GM18873 (cell line): ENCODE results near the gene DNER.
"Not testable (repeated sequence)": the region's sequence is repeated elsewhere in the genome, so short reads cannot be mapped to it uniquely, and the experiment has no call there.

Experiments used
- ATAC-seq: cut with Tn5 transposase; IDR thresholded peaks from one replicate; pipeline ENCODE4 v1.9.1; 2021; ENCODE audit warnings: mild to moderate bottlenecking, moderate library complexity, moderate number of reproducible peaks; ENCODE audit not compliant: unreplicated experiment, low FRiP score

The DNER gene

DNA sequence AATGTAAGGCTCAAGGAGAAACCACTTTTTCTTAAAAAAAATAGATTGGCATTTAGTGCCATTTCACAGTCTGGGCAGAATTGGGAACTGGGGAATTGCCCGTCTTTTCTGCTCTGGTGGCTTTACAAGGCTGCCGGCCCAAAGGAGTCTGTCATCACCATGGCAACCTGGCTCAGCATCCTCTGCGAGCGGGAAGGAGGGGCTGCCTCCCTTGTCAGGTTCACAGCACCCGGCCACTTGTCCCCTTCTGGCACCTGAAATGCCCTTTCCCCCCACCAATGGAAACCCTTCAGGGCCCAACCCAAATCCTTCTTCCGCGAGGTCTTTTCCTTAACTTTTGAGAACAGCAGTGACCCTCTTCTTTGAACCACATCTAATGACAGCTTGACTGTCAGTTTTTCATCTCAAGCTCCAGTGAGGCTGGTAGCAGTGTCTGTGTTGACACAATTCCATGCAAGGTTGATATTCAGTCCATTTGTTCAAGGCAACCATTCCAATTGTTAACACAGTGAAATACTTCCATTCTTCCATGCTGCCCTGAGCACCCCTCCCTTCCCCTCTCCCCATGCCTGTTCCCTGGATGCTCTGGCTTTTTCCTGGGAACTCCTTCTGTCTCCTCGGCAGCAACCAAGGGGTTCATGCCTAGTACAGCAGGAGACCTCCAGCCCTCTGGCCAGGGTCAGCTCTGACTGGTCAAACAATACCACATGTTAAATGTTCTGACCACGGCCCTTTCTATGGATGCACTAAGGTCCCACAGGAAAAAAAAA, 79.6 kb downstream of the DNER start:
- no peak for ATAC-seq

DNA sequence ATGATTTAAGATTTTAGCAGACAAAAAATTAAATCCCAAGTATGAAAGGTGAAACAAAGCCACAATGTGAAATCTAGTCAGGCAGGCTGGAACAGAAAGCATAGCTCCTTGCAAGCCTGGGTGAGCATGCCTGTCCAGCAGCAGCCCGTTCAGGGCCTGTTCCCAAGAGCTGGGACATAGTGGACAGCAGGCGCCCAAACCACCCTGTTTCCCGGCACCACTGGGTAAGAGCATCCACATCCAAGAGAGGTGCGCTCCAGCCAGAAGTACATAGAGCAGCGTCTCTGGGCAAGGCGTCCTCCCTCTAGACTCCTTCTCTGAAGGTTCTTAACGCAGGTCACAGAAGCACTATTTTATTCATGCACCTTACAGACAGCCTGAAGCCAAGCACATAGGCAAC, 80.8 kb downstream of the DNER start:
- no peak for ATAC-seq

DNA sequence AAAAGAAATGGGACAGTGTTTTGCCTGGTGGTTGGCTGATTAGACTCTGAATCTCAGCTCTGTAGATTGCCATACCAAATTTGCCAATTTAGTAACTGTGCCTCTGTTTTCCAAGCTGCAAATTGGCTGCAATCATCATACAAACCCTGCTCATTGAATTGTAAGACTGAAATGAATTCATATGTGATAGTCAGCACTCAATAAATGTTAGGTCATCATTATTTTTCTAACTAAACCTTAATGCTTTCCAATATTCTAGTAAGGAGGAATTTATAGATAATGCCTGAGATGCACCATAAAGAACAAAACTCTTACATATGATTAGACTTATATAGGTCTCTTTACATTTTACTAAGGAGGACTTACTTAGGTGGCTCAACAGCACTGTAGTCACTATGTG, 85.3 kb downstream of the DNER start:
- ATAC-seq, result no peak

DNA sequence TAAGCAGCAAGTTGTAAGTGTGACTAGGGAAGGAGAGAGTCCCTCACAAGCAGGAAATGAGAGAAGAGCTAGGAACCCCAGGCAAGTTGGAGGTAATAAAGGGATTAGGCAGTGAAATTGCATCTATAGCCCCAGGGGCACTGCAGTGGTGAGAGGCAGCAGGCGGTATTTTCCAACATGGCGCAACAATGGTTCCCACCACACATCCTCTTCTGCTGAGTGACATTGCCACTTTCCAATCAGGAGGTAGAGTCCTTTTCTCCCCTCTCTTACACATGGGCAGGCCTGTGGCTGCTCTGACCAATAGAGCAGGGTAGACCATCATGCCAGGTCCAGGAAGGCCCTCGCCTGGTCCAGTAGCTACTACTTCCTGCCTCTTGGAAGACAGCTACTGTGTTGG, 86.6 kb downstream of the DNER start:
- ATAC-seq, result no peak

DNA sequence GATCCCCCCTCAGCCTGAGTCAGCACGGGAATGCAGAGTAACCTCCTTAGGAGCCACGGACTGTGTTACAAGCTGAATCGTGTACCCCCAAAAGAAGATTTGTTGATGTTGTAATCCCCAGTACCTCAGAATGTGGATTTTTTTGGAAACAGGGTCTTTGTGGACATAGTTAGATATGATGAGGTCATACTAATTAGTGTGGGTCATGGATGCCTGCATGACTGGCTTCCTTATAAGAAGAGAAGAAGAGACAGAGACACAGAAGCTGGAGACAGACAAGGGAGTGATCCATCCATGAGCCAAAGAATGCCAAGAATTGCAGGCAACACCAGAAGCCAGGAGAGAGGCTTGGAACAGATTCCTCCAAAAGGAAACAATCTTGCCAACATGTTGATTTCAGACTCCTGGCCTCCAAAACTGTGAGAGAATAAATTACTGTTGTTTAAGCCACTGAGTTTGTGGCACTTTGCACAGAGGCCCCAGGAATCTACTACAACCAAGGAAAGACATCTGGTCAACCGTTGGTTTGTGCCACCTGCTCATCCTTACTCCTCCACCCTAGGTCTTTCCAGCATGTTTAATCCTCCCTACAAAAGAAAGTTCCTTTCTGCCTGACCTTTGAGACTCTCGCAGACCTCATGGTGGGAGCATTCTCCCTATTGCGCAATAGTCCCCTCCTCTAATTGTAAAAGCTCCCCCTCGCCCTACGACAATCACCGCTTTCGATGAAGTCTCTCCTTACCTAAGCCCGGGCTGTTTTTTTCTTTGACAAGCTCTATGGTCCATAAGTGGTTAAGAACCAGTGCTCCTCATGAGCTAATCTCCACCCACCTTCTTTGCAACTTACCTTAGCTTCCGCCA, 91.6 kb downstream of the DNER start:
- no peak for ATAC-seq

DNA sequence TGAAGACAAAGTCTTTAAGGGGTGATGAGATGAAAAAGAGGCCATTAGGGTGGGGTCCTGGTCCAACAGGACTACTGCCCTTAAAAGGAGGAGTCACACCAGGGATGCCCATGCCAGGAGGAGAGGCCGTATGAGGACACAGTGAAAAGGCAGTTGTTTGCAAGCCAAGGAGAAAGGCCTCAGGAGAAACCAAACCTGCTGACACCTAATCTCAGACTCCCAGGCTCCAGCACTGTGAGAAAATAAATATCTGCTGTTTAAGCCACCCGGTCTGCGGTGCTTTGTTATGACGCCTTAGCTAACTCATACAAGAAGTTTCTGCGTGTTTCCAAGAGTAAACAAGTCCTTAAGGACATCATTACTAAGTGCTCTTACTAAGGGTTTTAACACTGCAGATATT, 93.6 kb downstream of the DNER start:
- ATAC-seq, result no peak

DNA sequence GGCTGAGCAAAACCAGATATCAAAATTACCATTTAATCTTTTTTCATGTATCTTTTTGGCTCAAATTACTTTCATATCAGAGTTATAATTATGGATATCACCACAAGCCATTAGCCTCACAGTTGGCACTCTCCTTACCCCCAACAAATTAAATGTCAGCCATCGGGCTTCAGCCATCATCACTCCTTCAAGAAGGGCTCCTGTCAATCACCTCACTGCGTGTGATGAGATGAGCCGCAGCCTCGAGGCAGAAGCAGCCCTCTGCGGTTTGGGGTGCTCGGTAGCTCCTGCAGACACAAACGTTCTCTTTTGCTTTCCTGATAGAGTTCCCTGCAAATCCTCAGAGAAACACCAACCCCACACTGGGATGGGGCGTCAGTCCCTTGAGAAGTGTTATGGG, 94.1 kb downstream of the DNER start:
- ATAC-seq, result no peak

DNA sequence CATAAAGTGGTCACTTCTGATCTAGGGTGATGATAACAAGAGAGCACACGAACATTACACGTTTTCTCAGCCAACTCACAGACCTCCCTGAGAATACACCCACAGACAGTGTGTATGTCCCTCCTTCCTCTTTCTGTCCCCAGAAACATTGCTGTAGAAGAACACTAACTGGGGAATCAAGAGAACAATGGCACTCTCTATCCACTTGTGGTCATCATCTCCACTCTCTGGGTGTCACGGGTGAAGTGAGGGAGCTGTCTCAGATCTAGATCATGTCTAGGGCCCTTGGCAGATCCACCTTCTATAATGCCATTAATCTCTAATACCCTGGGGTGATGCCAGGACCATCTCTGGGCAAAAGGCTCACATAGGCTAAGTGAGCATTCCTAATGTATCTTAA, 97.9 kb downstream of the DNER start:
- ATAC-seq, result no peak

DNA sequence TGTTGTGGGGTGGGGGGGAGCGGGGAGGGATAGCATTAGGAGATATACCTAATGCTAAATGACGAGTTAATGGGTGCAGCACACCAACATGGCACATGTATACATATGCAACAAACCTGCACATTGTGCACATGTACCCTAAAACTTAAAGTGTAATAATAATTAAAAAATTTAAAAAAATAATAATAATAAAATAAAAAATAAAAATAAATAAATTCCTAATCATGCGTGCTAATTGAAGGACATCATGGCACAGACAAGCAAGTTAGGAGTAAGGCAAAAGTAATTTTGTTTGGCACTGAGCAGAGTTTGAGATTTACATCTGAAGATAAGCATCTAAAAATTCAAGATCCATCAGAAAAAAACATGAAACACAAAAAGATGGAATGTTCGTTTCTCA, 100.3 kb downstream of the DNER start:
- ATAC-seq, result not testable (repeated sequence)

DNA sequence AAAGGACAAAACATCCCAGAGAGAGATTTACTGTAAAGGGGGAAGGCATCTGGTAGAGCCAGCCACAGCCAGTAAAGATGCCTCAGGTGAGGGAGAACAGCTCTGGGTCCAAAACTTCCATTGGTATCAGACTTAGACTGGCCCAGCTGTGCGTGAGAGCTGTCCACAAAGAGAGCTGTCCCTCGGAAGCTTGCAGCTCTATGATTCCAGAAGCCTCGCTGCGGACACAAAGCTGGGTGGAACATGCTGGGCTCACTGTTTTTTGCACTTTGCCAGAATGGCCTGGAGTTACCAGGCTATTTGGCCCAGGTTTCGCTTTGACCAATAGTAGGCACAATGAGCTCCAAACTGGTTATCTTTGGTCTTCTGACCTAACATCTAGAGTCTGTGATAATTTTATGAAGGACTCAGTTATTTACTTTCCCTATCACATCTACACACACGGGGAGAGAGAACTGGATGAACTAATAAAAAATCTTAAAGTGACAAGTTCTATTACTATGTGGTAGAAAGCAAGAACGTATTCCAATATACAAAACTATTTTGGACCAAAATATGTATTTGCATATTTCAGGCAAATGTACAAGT, 101.9 kb downstream of the DNER start:
- no peak for ATAC-seq

DNA sequence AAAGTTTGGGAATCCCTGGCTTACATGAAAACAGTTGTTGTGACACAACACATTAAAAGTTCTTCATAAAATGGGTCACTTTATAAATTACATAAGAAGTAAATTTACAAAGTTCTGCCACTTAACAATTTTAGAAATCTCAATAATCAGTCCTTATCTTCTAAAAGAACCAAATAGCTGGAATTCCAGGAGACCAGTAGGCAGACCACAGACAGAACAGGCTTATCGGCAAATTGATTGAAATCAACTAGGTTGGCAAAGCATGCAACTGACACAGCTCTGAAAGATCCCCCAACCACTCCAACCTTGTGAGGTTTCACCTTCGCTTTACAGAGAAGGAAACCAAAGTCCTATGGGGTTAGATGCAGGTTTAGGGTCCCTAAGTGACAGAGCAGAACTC, 103.0 kb downstream of the DNER start:
- no peak for ATAC-seq

DNA sequence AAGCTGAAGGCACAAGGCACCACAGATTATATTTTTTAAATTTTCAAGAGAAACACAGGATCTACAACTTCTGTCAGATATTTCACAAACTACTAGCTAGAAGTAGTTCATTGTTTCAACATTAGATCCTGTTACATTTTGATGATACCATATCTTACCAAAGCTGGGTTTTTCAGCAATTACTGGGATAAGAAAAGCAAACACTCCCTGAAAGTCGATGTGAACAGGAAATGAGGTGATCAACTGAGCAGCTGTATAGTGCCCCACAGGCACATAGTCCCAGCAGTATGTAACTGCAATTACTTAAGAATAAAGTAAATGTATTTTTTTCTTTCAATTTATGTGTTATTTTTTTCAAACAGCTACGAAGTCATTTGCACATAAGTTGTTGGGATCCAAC, 103.5 kb downstream of the DNER start:
- ATAC-seq, result no peak

DNA sequence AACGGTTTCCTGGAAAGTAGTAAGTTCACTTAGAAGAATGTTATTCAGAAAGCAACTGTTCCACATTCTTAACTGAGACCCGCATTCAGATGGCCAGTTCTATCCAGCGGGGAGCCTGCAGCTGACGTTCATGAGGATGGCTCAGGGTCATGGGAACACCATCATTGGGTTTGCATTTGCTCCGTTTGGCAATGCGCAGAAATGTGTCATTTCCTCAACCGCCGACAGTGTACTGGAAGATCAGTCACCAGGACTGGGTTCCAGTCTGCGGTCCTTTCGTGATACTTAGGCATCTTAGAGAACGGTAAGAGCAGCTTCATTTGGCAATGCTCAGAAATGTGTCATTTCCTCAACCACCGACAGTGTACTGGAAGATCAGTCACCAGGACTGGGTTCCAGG, 104.0 kb downstream of the DNER start:
- no peak for ATAC-seq

DNA sequence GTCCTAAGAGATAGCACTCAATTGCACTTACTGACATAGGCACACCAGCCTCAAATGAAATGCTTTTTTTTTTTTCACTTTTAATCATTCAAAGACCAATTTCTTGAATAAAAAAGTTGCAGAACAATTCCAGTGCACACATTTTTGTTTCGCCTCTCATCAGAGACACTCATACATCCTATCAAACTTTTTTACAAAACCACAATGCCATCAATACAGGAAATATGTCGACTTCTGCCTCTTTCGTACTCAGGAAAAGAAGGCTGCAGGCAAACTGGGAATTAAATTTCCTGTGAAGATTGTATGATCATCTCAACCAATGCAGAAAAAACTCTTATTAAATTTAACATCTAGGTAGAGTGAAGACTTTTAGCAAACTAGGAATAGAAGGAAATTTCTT, 112.4 kb downstream of the DNER start:
- ATAC-seq, result no peak

DNA sequence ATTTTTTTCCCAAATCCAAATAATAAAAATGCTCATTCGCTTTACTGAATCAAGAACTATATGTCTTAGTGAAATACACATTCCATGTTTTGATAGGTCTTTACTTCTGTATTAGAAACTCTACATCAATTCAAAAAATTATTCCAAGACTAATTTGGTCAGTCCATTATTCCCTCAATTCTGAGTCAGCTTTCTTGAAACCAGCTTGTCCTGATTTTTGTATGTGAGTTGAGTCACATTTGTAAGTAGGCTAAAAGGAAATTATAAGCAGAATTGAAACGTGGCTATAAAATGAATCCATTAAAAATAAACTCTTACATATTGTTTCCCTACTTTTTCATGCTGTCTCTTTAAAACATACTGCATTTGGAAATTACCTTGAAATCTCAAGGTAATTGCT, 113.0 kb downstream of the DNER start:
- ATAC-seq, result no peak

DNA sequence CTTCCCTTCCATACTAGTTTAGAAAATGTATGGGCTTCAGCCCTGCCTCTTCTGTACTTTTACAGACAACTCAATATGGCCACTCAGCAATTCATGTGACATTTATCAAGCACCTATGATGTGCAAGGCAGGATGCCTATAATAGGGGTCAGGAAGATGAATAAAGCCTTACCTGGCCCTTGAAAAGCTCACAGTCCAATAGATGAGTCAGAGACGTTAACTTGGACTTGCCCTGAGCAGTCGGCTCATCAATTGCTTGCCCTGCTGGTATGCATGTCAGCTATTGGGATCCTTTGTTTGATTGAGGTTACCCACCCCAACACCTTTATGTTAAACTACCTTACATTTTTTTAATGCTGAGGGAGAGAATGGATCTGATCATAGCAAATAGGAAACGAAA, 116.1 kb downstream of the DNER start:
- no peak for ATAC-seq

DNA sequence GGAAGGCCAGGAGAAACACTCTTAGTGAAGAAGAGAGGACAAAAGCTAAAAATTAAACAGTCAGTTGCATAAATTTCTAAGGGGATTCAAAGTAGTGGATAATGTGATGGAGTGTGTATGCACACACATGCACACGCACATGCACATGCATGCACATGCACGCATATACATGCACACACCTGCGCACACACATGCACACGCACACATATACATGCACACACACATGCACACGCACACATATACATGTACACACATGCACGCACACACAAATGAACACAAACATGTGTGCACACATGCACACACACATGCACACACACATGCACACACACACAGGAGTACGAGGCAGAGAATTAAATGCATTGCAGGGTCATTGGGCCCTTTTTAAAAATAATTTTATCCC, 117.6 kb downstream of the DNER start:
- ATAC-seq, result no peak

DNA sequence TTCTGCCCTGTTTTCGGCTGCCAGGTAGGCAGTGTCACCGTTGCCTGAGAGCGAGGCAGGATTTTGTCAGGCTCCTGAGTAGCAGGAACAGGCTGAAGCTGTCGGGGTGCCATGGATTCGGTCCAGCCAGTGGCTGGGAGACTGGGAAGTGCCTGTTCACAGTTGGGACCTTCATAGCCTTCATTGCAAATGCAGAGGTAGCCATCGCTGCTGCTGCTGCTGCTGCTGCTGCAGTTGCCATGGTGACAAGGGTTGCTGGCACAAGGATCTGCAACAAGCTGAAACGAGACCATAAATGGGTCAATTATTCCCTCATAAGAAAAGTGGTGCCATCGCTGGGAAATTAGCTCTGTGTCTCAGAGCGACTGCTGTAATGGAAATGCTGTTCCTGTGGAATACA, 122.7 kb downstream of the DNER start:
- ATAC-seq, result no peak

DNA sequence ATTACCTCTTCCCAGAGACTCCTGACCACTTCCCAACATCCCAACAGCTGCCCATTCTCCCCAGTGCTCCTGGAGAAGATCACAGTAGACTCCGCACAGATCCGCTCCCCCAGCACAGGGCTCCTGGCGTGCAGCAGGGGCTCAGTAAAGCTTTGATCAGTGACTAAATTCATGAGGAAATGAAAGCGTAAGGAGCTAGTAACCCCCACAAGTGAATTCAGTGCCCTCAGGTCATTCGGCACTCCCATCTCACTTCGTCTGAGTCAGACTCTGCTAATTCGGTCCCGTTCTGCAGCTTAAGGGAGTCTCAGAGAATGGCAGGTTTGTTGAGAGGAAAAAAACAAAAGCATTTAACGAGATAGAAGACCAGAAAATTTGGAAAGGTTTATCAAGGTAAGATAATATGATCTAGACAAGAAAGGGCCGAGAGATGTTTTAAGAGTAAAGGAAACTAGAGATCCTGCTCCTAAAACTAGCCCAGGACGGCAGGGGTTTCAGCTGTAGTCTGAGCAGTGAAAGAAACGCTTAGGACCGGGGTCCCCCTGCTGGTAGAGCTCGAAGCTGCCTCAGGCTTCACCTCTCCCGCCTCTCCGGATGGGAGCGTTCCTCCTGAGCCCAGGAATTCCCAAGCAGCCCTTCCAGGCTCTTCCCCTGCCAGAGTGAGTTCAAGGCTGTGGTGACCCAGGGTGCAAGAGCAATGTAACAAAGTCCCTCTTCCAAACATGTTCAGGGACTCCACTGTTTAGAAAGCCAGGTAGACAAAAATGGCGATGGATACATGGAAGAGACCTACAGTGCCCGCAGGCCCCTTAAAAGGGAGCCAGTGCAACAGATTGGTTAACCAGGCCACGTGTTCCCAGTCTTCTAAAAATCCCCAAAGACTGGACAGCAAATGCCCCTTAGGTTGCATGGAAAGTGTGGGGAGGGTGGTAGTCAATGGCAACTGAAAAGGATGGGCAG, 127.3 kb downstream of the DNER start:
- peak; percentile 69 for ATAC-seq

DNA sequence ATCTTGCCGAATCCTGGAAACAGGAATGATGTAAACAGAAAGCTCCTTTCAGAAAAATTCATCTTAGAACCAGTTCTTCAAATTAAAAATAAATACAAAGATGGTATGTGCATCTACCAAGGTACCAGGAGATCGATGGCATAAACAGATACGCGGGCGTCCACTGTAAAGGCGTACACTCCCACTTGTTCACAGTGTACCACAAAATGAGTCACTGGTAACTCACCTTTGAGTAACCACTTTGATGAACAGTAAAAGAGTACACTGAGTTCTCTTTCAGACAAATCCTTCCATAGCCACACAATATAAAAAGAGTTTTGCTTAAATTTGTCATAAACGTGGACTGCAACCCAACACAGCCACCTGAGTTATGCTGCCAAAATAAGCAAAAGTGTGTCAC, 128.3 kb downstream of the DNER start:
- ATAC-seq, result no peak
